Activated naive CD4-positive, alpha-beta T cell treated with anti-CD3 and anti-CD28 coated beads for 36 hours (primary cell): ENCODE data around the gene UCHL1. TPM values are rescaled to one million over a fixed set of nuclear protein-coding genes. Genes with fewer than 3 reads are reported as not detected.
"Not testable (repeated sequence)": the region's sequence is repeated elsewhere in the genome, so short reads cannot be mapped to it uniquely, and the experiment has no call there.

Source experiments
- CTCF ChIA-PET: fragments of 350-600 bp; sonication (Branson Sonifier 250); formaldehyde crosslinking; loops from one replicate; lab custom pipeline; 2021; ENCODE audit warnings: antibody characterized with exemption; lab: Charles Lee
- DNase-seq: peaks from one replicate; pipeline ENCODE4 v3.0.0-alpha.2; 2020
- H3K27ac Mint-ChIP-seq: one replicate; pipeline ENCODE4 v1.8.0; 2021; ENCODE audit warnings: mild to moderate bottlenecking, mixed read lengths
- H3K27me3 Mint-ChIP-seq: one replicate; pipeline ENCODE4 v1.8.0; 2021; ENCODE audit warnings: low read depth, mixed read lengths
- H3K36me3 Mint-ChIP-seq: one replicate; pipeline ENCODE4 v1.8.0; 2021; ENCODE audit warnings: low read depth, mixed read lengths
- H3K4me1 Mint-ChIP-seq: one replicate; pipeline ENCODE4 v1.8.0; 2021; ENCODE audit warnings: low read depth, mixed read lengths
- H3K4me3 Mint-ChIP-seq: one replicate; pipeline ENCODE4 v1.8.0; 2021; ENCODE audit warnings: mild to moderate bottlenecking, moderate library complexity, mixed read lengths
- H3K9me3 Mint-ChIP-seq: one replicate; pipeline ENCODE4 v1.8.0; 2021; ENCODE audit warnings: mixed read lengths
- intact Hi-C: fragments of 100-400 bp; cut with micrococcal nuclease; formaldehyde crosslinking; loops from one replicate; pipeline ENCODE4 v1.15.1; 2023
- total RNA-seq, 2 experiments: library from RNA; stranded (reverse); gene quantifications; one replicate each; pipeline ENCODE4 v1.2.3, GENCODE V29; 2021

Gene UCHL1
- total RNA-seq, 2 experiments from 2014 or later, result 2.0 to 3.5 TPM

- H3K27ac Mint-ChIP-seq, result no peak overlapping the region
- no peaks in the 10 kb centered on the region for H3K36me3 Mint-ChIP-seq
- H3K27me3 Mint-ChIP-seq, result peaks cover 5% of the 10 kb centered on the region
- intact Hi-C loops, result no loop called here
- CTCF ChIA-PET, result no interaction called here
- H3K4me3 Mint-ChIP-seq, result no peak overlapping the region
- peaks cover 9% of the 10 kb centered on the region for H3K9me3 Mint-ChIP-seq
- DNase-seq, result no peak
- H3K4me1 Mint-ChIP-seq, result no peaks in the 10 kb centered on the region
Measured at GRCh38 chr4:41299486-41299885, 42.8 kb downstream of the UCHL1 start.

DNA sequence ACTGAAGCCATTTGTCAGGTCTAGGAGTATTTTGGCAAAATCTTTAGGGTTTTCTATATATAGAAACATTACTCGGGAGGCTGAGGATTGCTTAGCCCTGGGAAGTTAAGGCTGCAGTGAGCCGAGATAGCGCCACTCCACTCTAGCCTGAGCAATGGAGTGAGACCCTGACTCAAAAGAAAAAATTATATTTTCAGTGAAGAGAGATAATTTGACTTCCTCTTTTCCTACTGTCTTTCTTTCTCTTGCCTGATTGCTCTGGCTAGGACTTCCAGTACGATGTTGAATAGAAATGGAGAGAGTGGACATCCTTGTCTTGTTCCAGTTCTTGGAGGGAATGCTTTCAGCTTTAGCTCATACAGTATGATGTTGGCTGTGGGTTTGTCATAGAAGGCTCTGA is 44.4 kb downstream of the UCHL1 start:
- Mint-ChIP-seq H3K27me3 (peaks cover 5% of the 10 kb centered on the region), H3K4me1 (no peaks in the 10 kb centered on the region), H3K36me3 (no peaks in the 10 kb centered on the region), H3K9me3 (no peaks in the 10 kb centered on the region), H3K27ac (no peak overlapping the region), H3K4me3 (no peak overlapping the region)
- DNase-seq, result no peak
- intact Hi-C loops, result no loop called here
- CTCF ChIA-PET, result no interaction called here

GRCh38 chr4:41303372-41304118 is 46.8 kb downstream of the UCHL1 start:
- Mint-ChIP-seq H3K27ac (no peak overlapping the region), H3K4me3 (no peak overlapping the region), H3K4me1 (no peaks in the 10 kb centered on the region), H3K36me3 (no peaks in the 10 kb centered on the region), H3K9me3 (no peaks in the 10 kb centered on the region), H3K27me3 (peaks cover 6% of the 10 kb centered on the region)
- no peak for DNase-seq
- intact Hi-C loops, result no loop called here
- CTCF ChIA-PET, result no interaction called here

- Mint-ChIP-seq H3K27me3 (peaks cover 6% of the 10 kb centered on the region), H3K4me3 (no peak overlapping the region), H3K36me3 (no peaks in the 10 kb centered on the region), H3K4me1 (no peaks in the 10 kb centered on the region), H3K27ac (no peak overlapping the region), H3K9me3 (no peaks in the 10 kb centered on the region)
- CTCF ChIA-PET, result no interaction called here
- intact Hi-C loops, result no loop called here
- no peak for DNase-seq
Measured at GRCh38 chr4:41304221-41304620, 47.5 kb downstream of the UCHL1 start.

- intact Hi-C loops, result no loop called here
- CTCF ChIA-PET, result interaction anchor here (0.9 to 1.8 kb wide), 2 partner anchors 11 to 12 kb away, joined by 4 read pairs; no protein-coding TSS in a partner anchor
- no peak overlapping the region for H3K27ac Mint-ChIP-seq
- DNase-seq, result no peak
- no peaks in the 10 kb centered on the region for H3K9me3 Mint-ChIP-seq
- no peak overlapping the region for H3K4me3 Mint-ChIP-seq
- H3K4me1 Mint-ChIP-seq, result no peaks in the 10 kb centered on the region
- H3K36me3 Mint-ChIP-seq, result no peaks in the 10 kb centered on the region
- H3K27me3 Mint-ChIP-seq, result peaks cover 9% of the 10 kb centered on the region
Measured at GRCh38 chr4:41305476-41305875, 48.7 kb downstream of the UCHL1 start.

DNA sequence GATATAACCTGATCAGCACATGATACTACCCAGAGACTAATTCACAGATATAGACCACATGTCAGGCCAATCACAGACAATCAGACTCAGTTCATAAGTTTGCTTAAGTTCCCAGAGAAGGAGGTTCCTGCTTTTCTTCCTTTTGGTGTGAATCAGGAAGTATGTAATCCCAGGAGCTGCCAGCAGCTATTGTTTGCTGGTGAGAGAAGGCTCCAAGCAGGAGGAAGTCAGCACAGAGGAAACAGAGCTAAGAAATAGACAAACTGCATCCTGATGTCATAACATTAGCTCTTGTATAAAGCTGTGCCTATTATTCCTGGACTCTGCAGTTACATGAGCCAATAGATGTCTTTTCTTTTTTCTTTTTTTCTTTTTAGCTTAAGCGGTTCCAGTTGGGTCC is 50.9 kb downstream of the UCHL1 start:
- peaks cover 9% of the 10 kb centered on the region for H3K27me3 Mint-ChIP-seq
- no peak overlapping the region for H3K27ac Mint-ChIP-seq
- no peak for DNase-seq
- no peaks in the 10 kb centered on the region for H3K4me1 Mint-ChIP-seq
- no peaks in the 10 kb centered on the region for H3K36me3 Mint-ChIP-seq
- H3K4me3 Mint-ChIP-seq, result no peak overlapping the region
- CTCF ChIA-PET, result interaction anchor here (0.9 kb wide), 1 partner anchor 27 kb away, joined by 3 read pairs; no protein-coding TSS in a partner anchor
- intact Hi-C loops, result no loop called here
- H3K9me3 Mint-ChIP-seq, result no peaks in the 10 kb centered on the region

DNA sequence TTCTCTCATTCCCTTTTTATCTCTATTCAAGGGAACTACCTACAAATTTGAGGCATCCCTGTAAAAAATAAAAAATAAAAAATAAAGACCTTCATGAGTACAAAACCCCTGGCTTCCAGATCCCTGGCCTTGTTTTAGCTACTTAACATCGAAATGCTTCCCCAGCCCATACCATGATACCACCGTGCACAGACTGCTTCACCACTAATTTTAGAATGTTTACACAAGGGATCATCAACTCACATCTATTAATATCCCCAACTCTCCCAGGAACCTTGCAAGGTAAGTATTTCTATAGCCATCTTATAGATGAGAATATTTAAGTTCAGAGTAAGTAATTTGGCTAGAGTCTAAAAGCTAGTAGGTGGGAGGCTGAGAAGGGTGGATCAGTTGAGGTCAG is 51.7 kb downstream of the UCHL1 start:
- no peak overlapping the region for H3K4me3 Mint-ChIP-seq
- no peaks in the 10 kb centered on the region for H3K9me3 Mint-ChIP-seq
- no peaks in the 10 kb centered on the region for H3K36me3 Mint-ChIP-seq
- DNase-seq, result no peak
- CTCF ChIA-PET, result interaction anchor here (0.9 kb wide), 1 partner anchor 27 kb away, joined by 3 read pairs; no protein-coding TSS in a partner anchor
- no peaks in the 10 kb centered on the region for H3K4me1 Mint-ChIP-seq
- H3K27me3 Mint-ChIP-seq, result peaks cover 9% of the 10 kb centered on the region
- H3K27ac Mint-ChIP-seq, result no peak overlapping the region
- intact Hi-C loops, result no loop called here

DNA sequence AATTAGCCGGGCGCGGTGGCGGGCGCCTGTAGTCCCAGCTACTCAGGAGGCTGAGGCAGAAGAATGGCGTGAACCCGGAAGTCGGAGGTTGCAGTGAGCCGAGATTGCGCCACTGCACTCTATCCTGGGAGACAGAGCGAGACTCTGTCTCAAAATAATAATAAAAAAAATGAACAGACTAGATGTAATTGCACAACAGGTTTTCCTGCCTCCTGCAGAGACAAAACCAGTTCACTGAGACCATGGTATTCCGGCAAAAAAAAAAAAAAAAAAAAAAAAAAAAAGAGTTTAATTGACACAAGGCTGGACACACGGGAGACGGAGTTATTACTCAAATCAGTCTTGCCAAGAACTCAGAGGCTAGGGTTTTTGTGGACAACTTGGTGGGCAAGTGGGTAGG is 58.7 kb downstream of the UCHL1 start:
- intact Hi-C loops, H3K9me3 Mint-ChIP-seq, H3K4me3 Mint-ChIP-seq, H3K36me3 Mint-ChIP-seq, H3K27me3 Mint-ChIP-seq, DNase-seq, H3K27ac Mint-ChIP-seq, CTCF ChIA-PET, H3K4me1 Mint-ChIP-seq: not testable (repeated sequence)

GRCh38 chr4:41315862-41316261 is 59.1 kb downstream of the UCHL1 start:
- H3K36me3 Mint-ChIP-seq, result no peaks in the 10 kb centered on the region
- CTCF ChIA-PET, result no interaction called here
- no peak for DNase-seq

More at GRCh38 chr4:41315862-41316261, 59.1 kb downstream of the UCHL1 start:
- H3K27ac Mint-ChIP-seq, result no peak overlapping the region
- no peaks in the 10 kb centered on the region for H3K27me3 Mint-ChIP-seq
- no peaks in the 10 kb centered on the region for H3K4me1 Mint-ChIP-seq
- no peak overlapping the region for H3K4me3 Mint-ChIP-seq
- intact Hi-C loops, result no loop called here
- no peaks in the 10 kb centered on the region for H3K9me3 Mint-ChIP-seq

Other genes with a start within 250 kb of the UCHL1 start
- 1 to 10 TPM; 4.5 to 4.8 TPM for gene APBB2, start 42.4 kb upstream of the UCHL1 start, total RNA-seq